ENCODE data around the gene PCSK4.

DNA sequence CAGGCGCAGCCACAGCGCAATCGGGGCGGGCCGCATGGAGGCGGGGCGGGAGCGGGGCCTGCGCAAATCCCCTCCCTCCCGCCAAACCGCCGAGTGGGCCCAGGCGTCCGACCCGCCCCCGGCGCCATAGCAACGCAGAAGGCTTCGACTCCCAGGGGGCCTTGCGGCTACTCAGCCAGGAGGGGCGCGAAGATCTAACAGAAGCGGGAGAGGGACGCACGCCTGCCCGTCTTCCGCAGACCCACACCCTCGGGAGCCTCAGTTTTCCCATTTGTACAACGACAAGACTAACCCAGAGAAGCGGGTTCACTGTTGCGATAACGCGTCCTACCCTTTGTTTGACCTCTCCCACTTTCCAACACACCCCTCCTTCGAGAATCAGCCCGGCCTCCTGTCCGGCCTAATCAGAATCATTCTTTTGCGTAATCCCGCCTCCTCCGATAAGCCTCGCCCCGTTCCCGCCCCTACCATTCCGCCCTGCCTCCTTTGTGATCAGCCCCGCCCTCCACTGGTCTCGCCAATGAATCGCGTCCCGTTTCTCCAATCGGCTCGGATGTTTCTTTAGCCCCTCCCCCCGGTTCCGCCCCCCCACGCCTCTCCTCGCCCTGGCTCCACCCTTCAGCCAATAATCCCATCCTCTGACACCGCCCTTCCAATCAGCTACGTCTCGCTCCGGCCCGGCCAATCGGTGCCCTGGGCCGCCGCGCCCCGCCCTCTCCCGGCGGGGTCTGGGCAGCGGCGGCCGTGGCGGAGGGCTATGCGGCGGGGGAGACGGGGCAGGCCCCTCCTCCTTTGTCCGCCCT, at the start of gene PCSK4:
- TF ChIP-seq, protein P1, sequence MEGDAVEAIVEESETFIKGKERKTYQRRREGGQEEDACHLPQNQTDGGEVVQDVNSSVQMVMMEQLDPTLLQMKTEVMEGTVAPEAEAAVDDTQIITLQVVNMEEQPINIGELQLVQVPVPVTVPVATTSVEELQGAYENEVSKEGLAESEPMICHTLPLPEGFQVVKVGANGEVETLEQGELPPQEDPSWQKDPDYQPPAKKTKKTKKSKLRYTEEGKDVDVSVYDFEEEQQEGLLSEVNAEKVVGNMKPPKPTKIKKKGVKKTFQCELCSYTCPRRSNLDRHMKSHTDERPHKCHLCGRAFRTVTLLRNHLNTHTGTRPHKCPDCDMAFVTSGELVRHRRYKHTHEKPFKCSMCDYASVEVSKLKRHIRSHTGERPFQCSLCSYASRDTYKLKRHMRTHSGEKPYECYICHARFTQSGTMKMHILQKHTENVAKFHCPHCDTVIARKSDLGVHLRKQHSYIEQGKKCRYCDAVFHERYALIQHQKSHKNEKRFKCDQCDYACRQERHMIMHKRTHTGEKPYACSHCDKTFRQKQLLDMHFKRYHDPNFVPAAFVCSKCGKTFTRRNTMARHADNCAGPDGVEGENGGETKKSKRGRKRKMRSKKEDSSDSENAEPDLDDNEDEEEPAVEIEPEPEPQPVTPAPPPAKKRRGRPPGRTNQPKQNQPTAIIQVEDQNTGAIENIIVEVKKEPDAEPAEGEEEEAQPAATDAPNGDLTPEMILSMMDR (IDR thresholded peaks at IDR 0.05): no peak
- no peak for TF ChIP-seq PHF8 (IDR thresholded peaks at IDR 0.05; ENCODE audit: borderline replicate concordance, low read depth)
- TF ChIP-seq CHD2 (IDR thresholded peaks at IDR 0.05; ENCODE audit: low read length, partially characterized antibody): no peak
- no peak for TF ChIP-seq ZFP36 (IDR thresholded peaks at IDR 0.05; ENCODE audit: borderline replicate concordance, partially characterized antibody)
- TF ChIP-seq MAZ (IDR thresholded peaks at IDR 0.05; ENCODE audit: borderline replicate concordance, low read depth, low read length): no peak

Data from A549 (cell line).